Pulmonary artery endothelial cell (primary cell): ENCODE results near the gene CRACDL. TPM values are rescaled to one million over a fixed set of nuclear protein-coding genes. Genes with fewer than 3 reads are reported as not detected.

Experiments used
- DNase-seq: peaks from one replicate; pipeline ENCODE4 v3.0.0-alpha.2; 2011; ENCODE audit warnings: low read depth, low spot score
- total RNA-seq: library from RNA; depleted of rRNA; stranded (reverse); fragments of >200 nt; gene quantifications from 2 replicates; pipeline ENCODE4 v1.2.3, GENCODE V29; 2014

Gene CRACDL
- total RNA-seq, 1 donor from 2014 or later, result 9.9 TPM

- DNase-seq, result no peak
These were observed 76.7 kb downstream of the CRACDL start for GRCh38 chr2:98859323-98859722.

- no peak for DNase-seq
These were observed 79.0 kb downstream of the CRACDL start for GRCh38 chr2:98857001-98857400.

GRCh38 chr2:98854682-98855081 is 81.3 kb downstream of the CRACDL start:
- no peak for DNase-seq

- DNase-seq, result no peak
These were observed 83.1 kb downstream of the CRACDL start for GRCh38 chr2:98852932-98853331.

- DNase-seq, result no peak
These were observed 86.0 kb downstream of the CRACDL start for GRCh38 chr2:98850074-98850473.

GRCh38 chr2:98849113-98849512 is 86.9 kb downstream of the CRACDL start:
- no peak for DNase-seq

GRCh38 chr2:98847853-98848252 is 88.2 kb downstream of the CRACDL start:
- no peak for DNase-seq

GRCh38 chr2:98846041-98846440 is 90.0 kb downstream of the CRACDL start:
- DNase-seq, result no peak

GRCh38 chr2:98842136-98842535 is 93.9 kb downstream of the CRACDL start:
- DNase-seq, result no peak

GRCh38 chr2:98839292-98839691 is 96.7 kb downstream of the CRACDL start:
- no peak for DNase-seq

GRCh38 chr2:98835831-98836385 is 100.1 kb downstream of the CRACDL start:
- no peak for DNase-seq

- DNase-seq, result no peak
These were observed 102.1 kb downstream of the CRACDL start for GRCh38 chr2:98833917-98834263.

- peak; percentile 59 for DNase-seq
These were observed 102.7 kb downstream of the CRACDL start for GRCh38 chr2:98833172-98833916.

GRCh38 chr2:98832172-98832571 is 103.9 kb downstream of the CRACDL start:
- no peak for DNase-seq

GRCh38 chr2:98830571-98831145 is 105.4 kb downstream of the CRACDL start:
- DNase-seq, result no peak

GRCh38 chr2:98829581-98830270 is 106.3 kb downstream of the CRACDL start:
- no peak for DNase-seq

- no peak for DNase-seq
These were observed 107.1 kb downstream of the CRACDL start for GRCh38 chr2:98828793-98829371.

GRCh38 chr2:98828369-98828744 is 107.7 kb downstream of the CRACDL start:
- DNase-seq, result no peak

GRCh38 chr2:98827625-98828368 is 108.2 kb downstream of the CRACDL start:
- no peak for DNase-seq

GRCh38 chr2:98826856-98827255 is 109.2 kb downstream of the CRACDL start:
- DNase-seq, result no peak

GRCh38 chr2:98825858-98826257 is 110.2 kb downstream of the CRACDL start:
- DNase-seq, result no peak
